Gastroesophageal sphincter (tissue), 3 donors: ENCODE results near the gene TNFAIP8L1.

Experiments
- CTCF ChIP-seq, 4 experiments: fragments of 200-600 bp in 2 of 4; fragments of 450-650 bp in 2 of 4; sonication (generic) in 1 of 4; IDR thresholded peaks; one replicate each; pipeline ENCODE4 v1.5.1; 2017 to 2019; ENCODE audit warnings: antibody characterized with exemption in 4 of 4, mild to moderate bottlenecking in 2 of 4, moderate library complexity in 2 of 4
- EP300 ChIP-seq: sonication (generic); formaldehyde crosslinking; IDR thresholded peaks from one replicate; pipeline ENCODE4 v1.6.1; 2017; ENCODE audit warnings: antibody characterized with exemption, mild to moderate bottlenecking
- POLR2A ChIP-seq, 2 donors: fragments of 450-650 bp; IDR thresholded peaks; one replicate each; pipeline ENCODE4 v1.6.1; 2017; ENCODE audit warnings: antibody characterized with exemption in 2 of 2, mild to moderate bottlenecking in 2 of 2, moderate library complexity in 1 of 2
- POLR2AphosphoS5 ChIP-seq: sonication (generic); formaldehyde crosslinking; IDR thresholded peaks from one replicate; pipeline ENCODE4 v1.6.1; 2017; ENCODE audit warnings: antibody characterized with exemption

DNA sequence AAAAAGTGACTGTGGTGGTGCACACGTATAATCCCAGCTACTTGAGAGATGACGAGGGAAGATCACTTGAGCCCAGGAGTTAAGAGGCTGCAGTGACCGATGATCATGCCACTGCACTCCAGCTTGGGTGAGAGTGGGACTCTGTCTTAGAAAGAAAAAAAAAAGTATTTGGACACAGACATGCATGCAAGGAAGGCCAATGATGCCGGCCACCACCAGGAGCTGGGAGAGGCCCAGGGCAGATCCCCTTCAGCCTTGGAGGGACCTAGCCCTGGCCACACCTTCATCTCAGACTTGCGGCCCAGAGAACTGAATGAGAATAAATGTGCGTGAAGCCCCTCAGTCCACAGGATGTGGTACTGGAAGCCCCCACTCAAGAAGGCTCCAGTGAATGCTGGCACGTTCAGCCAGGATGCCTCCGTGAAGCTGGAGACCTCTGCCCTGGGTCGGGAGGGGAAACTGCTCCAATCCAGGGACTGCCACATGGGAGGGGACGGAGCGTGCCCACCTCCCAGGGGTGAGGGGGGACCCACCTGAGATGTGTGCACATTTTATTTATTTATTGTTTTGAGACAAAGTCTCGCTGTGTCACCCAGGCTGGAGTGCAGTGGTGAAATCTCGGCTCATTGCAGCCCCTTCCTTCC lies 14.6 kb downstream of the TNFAIP8L1 start:
- TF ChIP-seq POLR2A (IDR thresholded peaks at IDR 0.05) (no peak), CTCF (IDR thresholded peaks at IDR 0.05) (no peak), EP300 (no peak), POLR2AphosphoS5 (no peak)
